ENCODE data around the gene RIC8A. TPM values are rescaled to one million over a fixed set of nuclear protein-coding genes. Genes with fewer than 3 reads are reported as not detected.

RIC8A gene
- total RNA-seq, 4 donors from 2014 or later, result 84.5 to 376 (median 192) TPM

DNA sequence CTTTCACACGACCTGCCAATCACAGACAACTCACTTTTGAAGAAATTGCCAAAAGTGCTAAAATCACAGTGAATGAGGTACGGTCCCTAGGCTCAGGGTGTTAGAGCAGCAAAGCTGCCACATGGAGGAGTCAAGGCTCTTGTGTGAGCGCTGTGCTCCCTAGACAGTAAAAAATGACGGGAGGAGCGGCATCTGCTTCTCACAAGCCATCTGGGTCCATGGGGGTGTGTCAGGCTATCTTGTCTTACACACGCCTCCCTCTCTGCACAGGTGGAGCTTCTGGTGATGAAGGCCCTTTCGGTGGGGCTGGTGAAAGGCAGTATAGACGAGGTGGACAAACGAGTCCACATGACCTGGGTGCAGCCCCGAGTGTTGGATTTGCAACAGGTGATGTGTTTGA lies 44.0 kb downstream of the RIC8A start:
- TF ChIP-seq POLR2A (IDR thresholded peaks at IDR 0.05), result no peak
- TF ChIP-seq, protein P1, sequence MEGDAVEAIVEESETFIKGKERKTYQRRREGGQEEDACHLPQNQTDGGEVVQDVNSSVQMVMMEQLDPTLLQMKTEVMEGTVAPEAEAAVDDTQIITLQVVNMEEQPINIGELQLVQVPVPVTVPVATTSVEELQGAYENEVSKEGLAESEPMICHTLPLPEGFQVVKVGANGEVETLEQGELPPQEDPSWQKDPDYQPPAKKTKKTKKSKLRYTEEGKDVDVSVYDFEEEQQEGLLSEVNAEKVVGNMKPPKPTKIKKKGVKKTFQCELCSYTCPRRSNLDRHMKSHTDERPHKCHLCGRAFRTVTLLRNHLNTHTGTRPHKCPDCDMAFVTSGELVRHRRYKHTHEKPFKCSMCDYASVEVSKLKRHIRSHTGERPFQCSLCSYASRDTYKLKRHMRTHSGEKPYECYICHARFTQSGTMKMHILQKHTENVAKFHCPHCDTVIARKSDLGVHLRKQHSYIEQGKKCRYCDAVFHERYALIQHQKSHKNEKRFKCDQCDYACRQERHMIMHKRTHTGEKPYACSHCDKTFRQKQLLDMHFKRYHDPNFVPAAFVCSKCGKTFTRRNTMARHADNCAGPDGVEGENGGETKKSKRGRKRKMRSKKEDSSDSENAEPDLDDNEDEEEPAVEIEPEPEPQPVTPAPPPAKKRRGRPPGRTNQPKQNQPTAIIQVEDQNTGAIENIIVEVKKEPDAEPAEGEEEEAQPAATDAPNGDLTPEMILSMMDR (IDR thresholded peaks at IDR 0.05), result no peak
- no peak for DNase-seq
- Histone ChIP-seq H3K36me3 (no peaks in the 10 kb centered on the region), H3K27me3 (no peaks in the 10 kb centered on the region), H3K4me3 (no peak overlapping the region), H3K4me1 (no peaks in the 10 kb centered on the region), H3K9me3 (no peaks in the 10 kb centered on the region), H3K27ac (no peak overlapping the region)
- intact Hi-C loops (cut with DNase I; ENCODE audit: low total_unique reads), result no loop called here

DNA sequence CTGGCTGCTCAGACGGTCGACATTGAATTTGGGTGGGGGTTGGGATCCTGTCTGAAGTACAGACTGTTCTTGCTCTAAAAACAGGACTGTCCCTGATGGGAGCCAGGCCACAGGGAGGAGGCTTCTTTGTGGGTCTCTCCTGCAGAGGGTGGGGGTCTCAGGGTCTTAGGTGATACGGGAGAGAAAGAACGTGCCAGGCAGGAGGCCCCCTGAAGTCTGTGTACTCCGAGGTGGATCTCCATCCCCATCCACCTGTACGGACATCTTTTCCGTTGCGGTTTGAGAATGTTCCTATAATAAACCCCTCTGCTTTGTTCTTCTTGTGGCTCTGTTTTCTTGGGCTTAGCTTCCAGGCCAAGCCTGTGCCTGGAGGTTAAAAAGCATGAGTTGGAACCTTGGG lies 45.2 kb downstream of the RIC8A start:
- H3K4me3 ChIP-seq, result no peak overlapping the region
- no peak for DNase-seq
- no peaks in the 10 kb centered on the region for H3K4me1 ChIP-seq
- H3K27ac ChIP-seq, result no peak overlapping the region
- H3K9me3 ChIP-seq, result no peaks in the 10 kb centered on the region
- H3K27me3 ChIP-seq, result no peaks in the 10 kb centered on the region
- TF ChIP-seq, protein P1 (IDR thresholded peaks at IDR 0.05), result no peak
- no peak for TF ChIP-seq POLR2A (IDR thresholded peaks at IDR 0.05)
- no peaks in the 10 kb centered on the region for H3K36me3 ChIP-seq
- intact Hi-C loops (cut with DNase I; ENCODE audit: low total_unique reads), result no loop called here

DNA sequence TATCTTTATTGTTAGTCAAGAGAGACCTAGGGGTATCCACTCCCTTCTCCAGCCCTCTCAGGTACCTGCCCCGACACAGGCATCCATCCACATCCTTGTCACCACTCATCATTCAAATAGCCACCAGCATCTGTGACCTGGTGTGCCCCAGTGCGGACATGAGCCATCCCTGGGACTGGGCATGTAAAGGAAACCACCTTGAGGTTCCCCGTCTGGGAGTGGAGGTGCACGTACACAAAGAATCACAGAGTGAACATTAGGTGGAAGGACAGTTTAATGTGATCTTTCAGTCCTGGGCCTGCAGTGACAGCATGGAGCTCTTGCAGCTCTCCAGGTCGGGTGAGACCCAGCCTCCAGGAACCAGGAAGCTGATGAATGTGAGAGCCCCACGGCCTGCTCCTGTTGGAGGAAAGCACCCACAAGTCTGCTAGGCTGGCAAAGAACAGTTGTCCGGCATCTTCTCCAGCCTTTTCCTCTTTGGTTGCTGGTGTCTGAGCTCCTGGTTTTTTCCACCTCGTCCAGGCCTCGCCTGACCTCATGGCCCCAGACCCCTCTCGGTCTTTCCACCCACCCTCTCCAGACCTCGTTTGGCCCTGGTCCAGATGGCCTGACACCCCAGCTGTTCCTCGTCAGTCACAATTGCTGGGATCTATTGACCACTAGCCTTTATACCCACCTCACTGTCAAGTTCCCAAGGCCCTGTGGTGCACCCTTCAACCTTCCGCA lies 45.8 kb downstream of the RIC8A start:
- Histone ChIP-seq H3K9me3 (no peaks in the 10 kb centered on the region), H3K4me3 (no peak overlapping the region), H3K27me3 (no peaks in the 10 kb centered on the region), H3K36me3 (no peaks in the 10 kb centered on the region), H3K4me1 (no peaks in the 10 kb centered on the region), H3K27ac (no peak overlapping the region)
- intact Hi-C loops (cut with DNase I; ENCODE audit: low total_unique reads), result no loop called here
- no peak for DNase-seq
- TF ChIP-seq, protein P1 (IDR thresholded peaks at IDR 0.05), result no peak
- no peak for TF ChIP-seq POLR2A (IDR thresholded peaks at IDR 0.05)

DNA sequence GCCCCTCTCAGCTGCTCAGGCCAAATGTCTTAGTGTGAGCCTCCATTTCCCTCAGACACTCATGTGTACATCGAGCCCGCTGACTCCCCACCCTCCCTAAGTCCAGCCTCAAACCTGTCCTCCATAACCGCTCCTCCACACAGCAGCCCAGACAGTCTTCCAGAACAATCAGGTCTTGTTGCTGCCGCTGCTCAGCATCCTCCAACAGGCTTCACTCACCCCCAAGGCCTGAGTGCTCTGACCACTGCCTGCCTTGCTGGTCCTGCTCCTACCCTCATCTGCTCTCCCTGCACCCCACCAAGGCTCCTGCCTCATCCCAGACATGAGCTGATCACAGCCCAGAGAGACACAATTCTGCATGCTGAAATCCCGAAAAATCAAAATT lies 46.4 kb downstream of the RIC8A start:
- intact Hi-C loops (cut with DNase I; ENCODE audit: low total_unique reads), result no loop called here
- TF ChIP-seq, protein P1 (IDR thresholded peaks at IDR 0.05), result no peak
- TF ChIP-seq POLR2A (IDR thresholded peaks at IDR 0.05), result no peak
- no peak for DNase-seq

DNA sequence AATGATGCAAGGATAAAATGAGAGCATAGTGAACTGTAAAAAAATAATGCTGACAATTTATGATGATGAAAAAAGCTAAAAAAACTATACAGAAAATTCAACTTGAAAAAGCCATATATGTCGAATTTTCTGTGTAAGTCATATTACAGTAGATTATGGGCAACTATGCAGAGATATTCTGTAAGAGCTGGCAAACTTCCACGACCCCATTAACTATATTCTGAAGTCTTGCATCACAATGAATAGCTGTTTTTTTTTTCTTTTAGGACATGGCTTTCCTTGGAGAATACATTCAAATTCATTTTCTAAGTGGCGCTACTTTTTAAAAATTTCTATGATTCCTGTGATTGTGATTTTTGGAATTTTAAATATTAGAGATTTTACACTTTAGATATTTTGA lies 47.7 kb downstream of the RIC8A start:
- Histone ChIP-seq H3K27ac (no peak overlapping the region), H3K4me1 (no peaks in the 10 kb centered on the region), H3K9me3 (no peaks in the 10 kb centered on the region), H3K4me3 (no peak overlapping the region), H3K27me3 (no peaks in the 10 kb centered on the region), H3K36me3 (no peaks in the 10 kb centered on the region)
- TF ChIP-seq, protein P1 (IDR thresholded peaks at IDR 0.05), result no peak
- TF ChIP-seq POLR2A (IDR thresholded peaks at IDR 0.05), result no peak
- no peak for DNase-seq
- intact Hi-C loops (cut with DNase I; ENCODE audit: low total_unique reads), result no loop called here

More for the DNA sequence above, 46.4 kb downstream of the RIC8A start:
- H3K27me3 ChIP-seq, result no peaks in the 10 kb centered on the region
- no peaks in the 10 kb centered on the region for H3K36me3 ChIP-seq
- no peaks in the 10 kb centered on the region for H3K9me3 ChIP-seq
- no peak overlapping the region for H3K4me3 ChIP-seq
- H3K4me1 ChIP-seq, result no peaks in the 10 kb centered on the region
- H3K27ac ChIP-seq, result no peak overlapping the region
